H9 (cell line): ENCODE data around the gene DPH7. TPM values are rescaled to one million over a fixed set of nuclear protein-coding genes. Genes with fewer than 3 reads are reported as not detected.

Experiments
- DNase-seq: peaks from one replicate; pipeline ENCODE4 v3.0.0-alpha.2; 2017
- H2AFZ ChIP-seq: one replicate; pipeline ENCODE4 v1.6.1; 2013; ENCODE audit warnings: mild to moderate bottlenecking, low read length, control low read depth, moderate library complexity
- H2AK5ac ChIP-seq: 2 replicates; pipeline ENCODE4 v1.6.1; 2013; ENCODE audit warnings: low read length, control low read depth, mixed read lengths; ENCODE audit not compliant: insufficient read length
- H2BK120ac ChIP-seq: one replicate; pipeline ENCODE4 v1.6.1; 2013; ENCODE audit warnings: low read depth, mild to moderate bottlenecking, low read length, control low read depth, inconsistent platforms; ENCODE audit not compliant: poor library complexity, severe bottlenecking
- H2BK12ac ChIP-seq: 2 replicates; pipeline ENCODE4 v1.6.1; 2013; ENCODE audit warnings: low read length, control low read depth, mixed read lengths, low read depth; ENCODE audit not compliant: insufficient read length
- H2BK15ac ChIP-seq: 2 replicates; pipeline ENCODE4 v1.6.1; 2013; ENCODE audit warnings: low read depth, low read length, control low read depth
- H2BK20ac ChIP-seq: one replicate; pipeline ENCODE4 v1.6.1; 2013; ENCODE audit warnings: low read depth, mild to moderate bottlenecking, low read length, control low read depth, inconsistent platforms; ENCODE audit not compliant: poor library complexity, severe bottlenecking
- H2BK5ac ChIP-seq: 2 replicates; pipeline ENCODE4 v1.6.1; 2013; ENCODE audit warnings: low read length, control low read depth, mixed read lengths; ENCODE audit not compliant: insufficient read length
- H3K14ac ChIP-seq: 2 replicates; pipeline ENCODE4 v1.6.1; 2013; ENCODE audit warnings: low read length, control low read depth; ENCODE audit not compliant: insufficient read depth
- H3K18ac ChIP-seq: 2 replicates; pipeline ENCODE4 v1.6.1; 2013; ENCODE audit warnings: low read depth, mild to moderate bottlenecking, mixed read lengths, low read length, control low read depth; ENCODE audit not compliant: insufficient read length
- H3K23ac ChIP-seq: 2 replicates; pipeline ENCODE4 v1.6.1; 2013; ENCODE audit warnings: low read length, control low read depth, mixed read lengths, low read depth; ENCODE audit not compliant: insufficient read length
- H3K23me2 ChIP-seq: 2 replicates; pipeline ENCODE4 v1.6.1; 2013; ENCODE audit warnings: low read depth, mild to moderate bottlenecking, mixed read lengths, low read length, control low read depth; ENCODE audit not compliant: insufficient read length, poor library complexity, severe bottlenecking
- H3K27ac ChIP-seq: 2 replicates; pipeline ENCODE4 v1.5.1; 2013; ENCODE audit warnings: low read length, control low read depth, mixed read lengths, low read depth; ENCODE audit not compliant: insufficient read length
- H3K27me3 ChIP-seq: 2 replicates; pipeline ENCODE4 v1.6.1; 2013; ENCODE audit warnings: low read length, control low read depth, inconsistent platforms; ENCODE audit not compliant: insufficient read depth
- H3K4ac ChIP-seq: 2 replicates; pipeline ENCODE4 v1.6.1; 2013; ENCODE audit warnings: low read depth, mild to moderate bottlenecking, control low read depth, inconsistent platforms, low read length, moderate library complexity
- H3K4me1 ChIP-seq: 2 replicates; pipeline ENCODE4 v1.6.1; 2013; ENCODE audit warnings: low read length, control low read depth, inconsistent platforms; ENCODE audit not compliant: insufficient read depth
- H3K4me2 ChIP-seq: 2 replicates; pipeline ENCODE4 v1.6.1; 2013; ENCODE audit warnings: low read length, control low read depth, mixed read lengths; ENCODE audit not compliant: insufficient read length, insufficient read depth
- H3K56ac ChIP-seq: 2 replicates; pipeline ENCODE4 v1.6.1; 2013; ENCODE audit warnings: low read depth, mild to moderate bottlenecking, mixed read lengths, low read length, control low read depth; ENCODE audit not compliant: insufficient read length
- H3K79me1 ChIP-seq: 2 replicates; pipeline ENCODE4 v1.6.1; 2013; ENCODE audit warnings: low read depth, mild to moderate bottlenecking, moderate library complexity, low read length, control low read depth, inconsistent platforms; ENCODE audit not compliant: insufficient read depth, poor library complexity, severe bottlenecking
- H3K79me2 ChIP-seq: 2 replicates; pipeline ENCODE4 v1.6.1; 2013; ENCODE audit warnings: low read length, control low read depth, inconsistent platforms; ENCODE audit not compliant: insufficient read depth
- H3K9ac ChIP-seq: 2 replicates; pipeline ENCODE4 v1.6.1; 2013; ENCODE audit warnings: low read length, control low read depth, mixed read lengths; ENCODE audit not compliant: insufficient read length; ENCODE audit errors: extremely low read depth
- H3K9me3 ChIP-seq: one replicate; pipeline ENCODE4 v1.6.1; 2013; ENCODE audit warnings: low read depth, low read length, inconsistent platforms; ENCODE audit not compliant: control insufficient read depth
- H3T11ph ChIP-seq: one replicate; pipeline ENCODE4 v1.6.1; 2013; ENCODE audit warnings: mild to moderate bottlenecking, low read length, control low read depth, inconsistent platforms
- H4K20me1 ChIP-seq: one replicate; pipeline ENCODE4 v1.6.1; 2013; ENCODE audit not compliant: control insufficient read depth, insufficient read length, insufficient read depth
- H4K5ac ChIP-seq: 2 replicates; pipeline ENCODE4 v1.6.1; 2013; ENCODE audit warnings: low read depth, mild to moderate bottlenecking, mixed read lengths, low read length, control low read depth; ENCODE audit not compliant: insufficient read length
- H4K8ac ChIP-seq: replicated peaks from 2 replicates; pipeline ENCODE4 v1.6.1; 2013; ENCODE audit warnings: low read length, control low read depth, mixed read lengths, low read depth; ENCODE audit not compliant: insufficient read length
- H4K91ac ChIP-seq: 2 replicates; pipeline ENCODE4 v1.6.1; 2013; ENCODE audit warnings: low read depth, mild to moderate bottlenecking, moderate library complexity, mixed read lengths, low read length, control low read depth; ENCODE audit not compliant: insufficient read length
- H3K27ac Mint-ChIP-seq, 3 experiments: 2 replicates in 2 of 3; 3 replicates in 1 of 3; pipeline ENCODE4 v1.8.0; 2020 to 2021; ENCODE audit warnings: mixed read lengths in 3 of 3, mild to moderate bottlenecking in 1 of 3, moderate library complexity in 1 of 3
- H3K27me3 Mint-ChIP-seq: 2 replicates; pipeline ENCODE4 v1.8.0; 2021; ENCODE audit warnings: low read depth, mild to moderate bottlenecking, moderate library complexity, mixed read lengths
- H3K36me3 Mint-ChIP-seq, 3 experiments: 2 replicates in 2 of 3; 3 replicates in 1 of 3; pipeline ENCODE4 v1.8.0; 2020 to 2021; ENCODE audit warnings: low read depth in 3 of 3, mixed read lengths in 3 of 3; ENCODE audit not compliant: insufficient read depth in 1 of 3
- H3K4me1 Mint-ChIP-seq, 2 experiments: 2 replicates each; pipeline ENCODE4 v1.8.0; 2020; ENCODE audit warnings: mixed read lengths in 2 of 2
- H3K4me3 Mint-ChIP-seq, 2 experiments: 2 replicates in 1 of 2; 3 replicates in 1 of 2; pipeline ENCODE4 v1.8.0; 2020 to 2021; ENCODE audit warnings: mild to moderate bottlenecking in 2 of 2, mixed read lengths in 2 of 2, moderate library complexity in 1 of 2
- H3K9me3 Mint-ChIP-seq, 2 experiments: 2 replicates in 1 of 2; 3 replicates in 1 of 2; pipeline ENCODE4 v1.8.0; 2020; ENCODE audit warnings: mild to moderate bottlenecking in 2 of 2, mixed read lengths in 2 of 2, moderate library complexity in 1 of 2
- WGBS: extraction: QIAGEN DNeasy Blood & Tissue Kit; methylation state at CpG from one replicate; pipeline ENCODE4 v1.1.7; 2013; ENCODE audit warnings: missing lambda C conversion rate, low lambda C conversion rate, mixed read lengths; ENCODE audit not compliant: insufficient read length; ENCODE audit errors: extremely low coverage; 5-methylcytosine and 5-hydroxymethylcytosine counted together
- total RNA-seq: library from RNA; stranded (reverse); gene quantifications from 2 replicates; pipeline ENCODE4 v1.2.1, GENCODE V29; 2021
- TF ChIP-seq, protein P1 (sequence below): fragments of 200-600 bp; sonication (generic); conservative IDR thresholded peaks from 3 replicates; pipeline ENCODE4 v1.8.0; 2021; ENCODE audit warnings: antibody characterized with exemption, mild to moderate bottlenecking

The DPH7 gene
- total RNA-seq, 1 experiment from 2014 or later = 51.3 TPM

DNA sequence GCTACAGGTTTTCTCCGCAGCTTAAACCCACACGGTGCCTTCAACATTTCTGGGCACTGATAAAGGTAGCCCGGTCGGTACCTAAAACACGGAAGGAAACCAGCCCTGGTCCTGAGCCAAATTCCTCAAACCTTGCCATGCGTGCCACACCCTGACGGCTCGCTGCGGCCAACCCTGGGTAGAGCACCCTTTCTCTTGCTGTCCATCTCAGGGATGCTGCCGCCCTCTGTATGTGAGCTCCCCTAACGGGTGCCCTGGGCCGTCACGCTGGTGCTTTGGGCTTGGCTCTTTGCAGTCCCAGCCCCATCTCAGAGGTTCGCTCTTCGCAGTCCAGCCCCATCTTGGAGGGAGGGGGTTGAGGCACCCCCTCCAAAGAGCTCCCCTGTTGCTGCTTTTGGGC is 72.5 kb downstream of the DPH7 start:
- H3K79me1 ChIP-seq = no peaks in the 10 kb centered on the region
- H3K4ac ChIP-seq = no peak overlapping the region
- no peak overlapping the region; a peak in 1 of 7 replicates for H3K27ac Mint-ChIP-seq
- no peak overlapping the region for H2BK20ac ChIP-seq
- H2BK12ac ChIP-seq = no peak overlapping the region
- no peak overlapping the region for H3K14ac ChIP-seq
- no peaks in the 10 kb centered on the region for H3K27me3 ChIP-seq
- no peaks in the 10 kb centered on the region for H3K79me2 ChIP-seq
- no peak overlapping the region for H4K91ac ChIP-seq
- H2BK120ac ChIP-seq = no peak overlapping the region
- no peak overlapping the region for H4K8ac ChIP-seq
- H3K4me3 Mint-ChIP-seq = no peak overlapping the region
- H3K27me3 Mint-ChIP-seq = peaks cover 26% of the 10 kb centered on the region
- H4K20me1 ChIP-seq = no peaks in the 10 kb centered on the region
- H2AFZ ChIP-seq = no peak overlapping the region
- H3K9ac ChIP-seq = no peak overlapping the region
- no peaks in the 10 kb centered on the region for H3K23me2 ChIP-seq
- H3K4me1 ChIP-seq = no peaks in the 10 kb centered on the region
- no peaks in the 10 kb centered on the region for H3K4me1 Mint-ChIP-seq
- DNase-seq = no peak
- no CpG with 5 or more reads among the region's 15 CpGs for WGBS
- TF ChIP-seq, protein P1, sequence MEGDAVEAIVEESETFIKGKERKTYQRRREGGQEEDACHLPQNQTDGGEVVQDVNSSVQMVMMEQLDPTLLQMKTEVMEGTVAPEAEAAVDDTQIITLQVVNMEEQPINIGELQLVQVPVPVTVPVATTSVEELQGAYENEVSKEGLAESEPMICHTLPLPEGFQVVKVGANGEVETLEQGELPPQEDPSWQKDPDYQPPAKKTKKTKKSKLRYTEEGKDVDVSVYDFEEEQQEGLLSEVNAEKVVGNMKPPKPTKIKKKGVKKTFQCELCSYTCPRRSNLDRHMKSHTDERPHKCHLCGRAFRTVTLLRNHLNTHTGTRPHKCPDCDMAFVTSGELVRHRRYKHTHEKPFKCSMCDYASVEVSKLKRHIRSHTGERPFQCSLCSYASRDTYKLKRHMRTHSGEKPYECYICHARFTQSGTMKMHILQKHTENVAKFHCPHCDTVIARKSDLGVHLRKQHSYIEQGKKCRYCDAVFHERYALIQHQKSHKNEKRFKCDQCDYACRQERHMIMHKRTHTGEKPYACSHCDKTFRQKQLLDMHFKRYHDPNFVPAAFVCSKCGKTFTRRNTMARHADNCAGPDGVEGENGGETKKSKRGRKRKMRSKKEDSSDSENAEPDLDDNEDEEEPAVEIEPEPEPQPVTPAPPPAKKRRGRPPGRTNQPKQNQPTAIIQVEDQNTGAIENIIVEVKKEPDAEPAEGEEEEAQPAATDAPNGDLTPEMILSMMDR = no peak
- H3K9me3 ChIP-seq = no peaks in the 10 kb centered on the region
- H2BK5ac ChIP-seq = no peak overlapping the region
- no peak overlapping the region for H2BK15ac ChIP-seq
- peaks cover 4 to 16% (median 16%) of the 10 kb centered on the region in 3 experiments for H3K36me3 Mint-ChIP-seq
- peaks cover 31 to 79% of the 10 kb centered on the region in 2 experiments for H3K9me3 Mint-ChIP-seq
- H3K56ac ChIP-seq = no peak overlapping the region
- no peak overlapping the region for H3T11ph ChIP-seq
- no peak overlapping the region for H2AK5ac ChIP-seq
- no peak overlapping the region for H4K5ac ChIP-seq
- no peak overlapping the region for H3K4me2 ChIP-seq
- no peak overlapping the region for H3K18ac ChIP-seq
- H3K23ac ChIP-seq = no peak overlapping the region
- no peak overlapping the region for H3K27ac ChIP-seq
